ENCODE results near the gene GALNT4.

The GALNT4 gene

DNA sequence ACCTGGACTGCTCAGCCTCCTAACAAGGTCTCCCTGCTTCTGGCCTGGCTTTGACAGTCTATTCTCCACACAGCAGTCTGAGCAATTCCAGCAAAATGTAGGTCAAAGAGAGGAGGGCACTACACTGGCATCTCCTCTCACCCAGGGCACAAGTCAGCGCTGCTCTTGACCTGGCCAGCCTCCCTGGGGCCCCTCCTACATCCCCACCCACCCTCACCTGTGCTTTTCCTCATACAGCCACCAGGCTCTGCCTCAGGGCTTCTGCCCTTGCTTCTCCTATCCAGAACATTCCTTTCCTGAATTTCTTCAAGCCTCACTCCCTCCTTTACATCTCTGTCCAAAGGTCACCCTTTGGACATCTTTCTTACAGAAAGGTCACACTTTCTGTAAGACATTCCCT is 33.7 kb downstream of the GALNT4 start:
- no peak for DNase-seq

- DNase-seq = no peak
These were observed 38.3 kb downstream of the GALNT4 start for GRCh38 chr12:89486264-89486663.

DNA sequence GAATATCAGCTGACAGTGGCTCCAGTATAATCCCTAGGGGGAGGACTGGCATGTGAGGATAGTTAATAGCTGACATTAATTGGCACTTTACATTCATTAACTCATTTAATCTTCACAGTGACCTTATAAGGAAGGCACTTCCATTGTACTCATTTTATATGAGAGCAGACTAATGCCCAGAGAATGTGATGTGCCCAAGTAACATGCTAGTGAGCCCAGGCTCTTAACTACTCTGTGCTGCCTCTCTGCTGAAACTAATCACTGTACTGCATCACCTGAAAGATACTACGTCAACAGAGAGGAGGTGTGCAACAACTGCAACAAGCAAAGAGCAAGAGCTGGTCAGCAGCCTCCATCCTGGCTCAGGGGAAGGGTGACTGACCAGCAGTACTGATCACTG is 40.1 kb downstream of the GALNT4 start:
- no peak for DNase-seq

DNA sequence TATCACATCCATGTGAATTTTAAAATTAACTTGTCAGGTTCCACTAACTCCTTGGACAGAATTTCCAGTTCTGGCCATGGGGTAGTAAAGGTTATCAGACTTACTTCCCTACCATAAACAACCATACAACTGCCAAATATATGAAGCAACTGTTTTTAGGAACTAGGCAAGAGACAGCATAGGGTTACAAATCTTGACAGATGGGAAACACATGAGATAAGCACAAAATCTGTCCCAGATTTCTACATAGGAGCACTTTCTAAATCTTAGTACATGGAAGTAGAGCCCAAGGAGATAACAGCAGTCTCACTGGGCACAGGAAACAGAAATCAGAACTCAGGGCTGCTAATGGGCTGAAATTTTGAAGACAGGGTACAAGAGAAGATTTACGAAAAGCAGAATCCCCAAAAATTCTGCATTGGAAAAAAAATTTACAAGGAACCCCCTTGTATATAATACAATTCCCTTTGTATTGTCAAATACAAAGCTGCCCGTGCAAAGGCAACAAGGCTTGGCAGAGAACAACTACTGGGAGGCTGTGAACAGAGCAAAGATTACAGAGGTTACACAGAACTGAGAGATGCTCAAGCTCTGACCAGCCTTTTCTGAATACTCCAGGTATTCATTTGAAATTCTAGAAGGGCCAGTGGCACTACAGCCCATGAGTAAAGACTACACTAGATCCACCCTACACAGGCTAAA is 43.2 kb downstream of the GALNT4 start:
- no peak for DNase-seq

DNA sequence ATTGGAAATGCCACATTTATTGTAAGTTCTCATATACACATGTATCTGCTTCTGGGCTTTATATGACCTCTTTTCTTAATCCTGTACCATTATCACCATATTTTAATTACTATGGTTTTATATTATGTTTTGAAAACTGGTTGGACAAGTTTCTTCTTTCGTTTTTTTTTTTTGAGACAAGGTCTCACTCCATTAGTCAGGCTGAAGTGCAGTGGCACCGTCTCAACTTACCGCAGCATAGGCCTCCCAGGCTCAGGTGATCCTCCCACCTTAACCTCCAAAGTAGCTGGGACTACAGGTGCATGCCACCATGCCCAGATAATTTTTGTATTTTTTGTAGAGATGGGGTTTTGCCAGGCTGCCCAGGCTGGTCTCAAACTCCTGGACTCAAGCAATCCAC is 44.6 kb downstream of the GALNT4 start:
- no peak for DNase-seq

GRCh38 chr12:89477633-89478279 is 46.8 kb downstream of the GALNT4 start:
- no peak for DNase-seq

GRCh38 chr12:89476904-89477595 is 47.5 kb downstream of the GALNT4 start:
- DNase-seq = no peak

- no peak for DNase-seq
These were observed 48.4 kb downstream of the GALNT4 start for GRCh38 chr12:89476232-89476631.

DNA sequence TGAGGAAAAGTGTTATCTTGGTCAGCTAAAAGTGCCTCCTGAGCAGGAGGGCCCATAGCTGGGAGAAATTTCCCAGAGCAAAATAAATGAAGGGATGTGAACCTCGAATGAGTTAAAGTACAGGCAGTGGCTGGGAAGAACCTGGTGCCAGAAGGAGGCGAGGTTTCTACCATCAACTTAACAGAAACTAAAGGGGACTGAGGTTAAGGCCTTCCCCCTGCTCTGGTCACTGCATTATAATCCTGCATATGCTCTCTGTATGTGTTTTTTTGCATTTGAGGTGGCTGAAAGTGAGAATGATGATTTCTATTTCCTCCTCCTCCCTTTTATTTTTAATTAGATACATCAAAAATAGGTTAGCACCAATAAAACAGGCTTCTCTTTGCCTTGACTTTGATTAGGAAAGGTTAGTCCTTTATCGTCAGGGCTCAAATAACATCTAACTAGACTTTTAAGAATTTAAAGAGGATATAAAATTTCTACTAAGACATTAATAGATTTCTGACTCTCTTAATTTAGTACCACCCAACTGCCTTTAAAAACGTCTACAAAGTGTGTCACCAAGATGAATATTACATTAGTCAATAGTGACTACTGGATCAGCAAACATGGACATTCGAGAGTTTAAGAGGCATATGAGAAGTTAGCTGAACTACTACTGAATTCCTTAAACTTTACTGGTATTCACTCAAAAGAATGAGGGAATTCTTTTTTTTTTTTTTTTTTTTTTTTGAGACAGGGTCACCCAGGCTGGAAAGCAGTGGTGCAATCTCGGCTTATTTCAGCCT is 49.2 kb downstream of the GALNT4 start:
- DNase-seq = no peak

- no peak for DNase-seq
These were observed 50.0 kb downstream of the GALNT4 start for GRCh38 chr12:89474615-89475014.

Data from NCI-H774 (cell line).